HG03064 (cell line): ENCODE measurements around the gene UGT3A1.

Source experiments
- ATAC-seq: cut with Tn5 transposase; IDR thresholded peaks from one replicate; pipeline ENCODE4 v1.9.1; 2021; ENCODE audit warnings: low read depth; ENCODE audit not compliant: unreplicated experiment

The UGT3A1 gene

GRCh38 chr5:35921930-35922329 lies 69.3 kb downstream of the UGT3A1 start:
- ATAC-seq: no peak

GRCh38 chr5:35920890-35921289 lies 70.3 kb downstream of the UGT3A1 start:
- ATAC-seq: no peak

- no peak for ATAC-seq
Observed at GRCh38 chr5:35919191-35919590, 72.0 kb downstream of the UGT3A1 start.

GRCh38 chr5:35908814-35909213 lies 82.4 kb downstream of the UGT3A1 start:
- no peak for ATAC-seq

- ATAC-seq: no peak
Observed at GRCh38 chr5:35908228-35908627, 83.0 kb downstream of the UGT3A1 start.

- ATAC-seq: no peak
Observed at GRCh38 chr5:35904443-35905132, 86.6 kb downstream of the UGT3A1 start.

- no peak for ATAC-seq
Observed at GRCh38 chr5:35903631-35904203, 87.5 kb downstream of the UGT3A1 start.

- ATAC-seq: no peak
Observed at GRCh38 chr5:35902046-35902672, 89.0 kb downstream of the UGT3A1 start.
